NCI-H1436 treated with DMSO at 0.1 percent for 48 hours (cell line): ENCODE data around the gene TSC2.
"Not testable (repeated sequence)": the region's sequence is repeated elsewhere in the genome, so short reads cannot be mapped to it uniquely, and the experiment has no call there.

ENCODE experiments used
- DNase-seq: peaks from one replicate; lab custom pipeline; 2025; lab: John Stamatoyannopoulos, UW

Gene TSC2

DNA sequence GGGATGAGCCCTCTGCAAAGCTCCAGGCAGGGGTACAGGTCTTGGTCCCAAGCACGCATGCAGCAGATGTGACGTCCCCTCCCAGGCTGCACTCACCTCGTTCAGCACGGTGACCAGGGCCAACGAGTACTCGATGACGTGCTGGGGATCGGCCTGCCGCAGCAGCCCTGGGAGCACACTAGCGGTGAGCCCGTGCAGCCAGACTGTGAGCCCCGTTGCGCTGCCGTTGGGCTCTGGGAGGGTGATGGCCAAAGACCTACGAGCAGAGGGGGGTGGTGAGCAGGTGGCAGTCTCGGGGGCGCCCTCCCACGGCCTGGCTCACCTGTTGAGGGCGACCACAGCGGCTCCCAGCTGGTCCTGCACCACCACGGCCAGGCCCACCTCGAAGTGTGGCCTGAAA is 58.0 kb downstream of the TSC2 start:
- not testable (repeated sequence) for DNase-seq

DNA sequence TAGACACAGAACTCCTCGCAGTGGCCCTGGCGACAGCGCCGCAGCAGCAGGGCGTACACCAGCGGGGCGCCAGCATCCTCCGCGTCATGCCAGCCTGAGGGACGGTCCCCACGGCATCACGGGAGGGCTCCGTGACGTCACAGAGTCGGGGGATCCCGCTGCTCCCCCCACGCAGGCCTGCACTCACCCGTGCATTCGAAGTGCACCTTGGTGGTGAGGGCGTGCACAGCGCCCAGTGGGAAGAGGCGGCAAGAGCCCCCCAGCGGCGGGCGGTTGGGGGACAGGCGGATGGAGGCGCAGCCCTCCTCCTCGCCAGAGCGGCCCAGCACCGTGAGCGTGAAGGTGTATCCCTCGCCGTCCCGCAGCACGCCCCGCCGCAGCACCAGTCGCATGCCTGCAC is 58.4 kb downstream of the TSC2 start:
- not testable (repeated sequence) for DNase-seq

DNA sequence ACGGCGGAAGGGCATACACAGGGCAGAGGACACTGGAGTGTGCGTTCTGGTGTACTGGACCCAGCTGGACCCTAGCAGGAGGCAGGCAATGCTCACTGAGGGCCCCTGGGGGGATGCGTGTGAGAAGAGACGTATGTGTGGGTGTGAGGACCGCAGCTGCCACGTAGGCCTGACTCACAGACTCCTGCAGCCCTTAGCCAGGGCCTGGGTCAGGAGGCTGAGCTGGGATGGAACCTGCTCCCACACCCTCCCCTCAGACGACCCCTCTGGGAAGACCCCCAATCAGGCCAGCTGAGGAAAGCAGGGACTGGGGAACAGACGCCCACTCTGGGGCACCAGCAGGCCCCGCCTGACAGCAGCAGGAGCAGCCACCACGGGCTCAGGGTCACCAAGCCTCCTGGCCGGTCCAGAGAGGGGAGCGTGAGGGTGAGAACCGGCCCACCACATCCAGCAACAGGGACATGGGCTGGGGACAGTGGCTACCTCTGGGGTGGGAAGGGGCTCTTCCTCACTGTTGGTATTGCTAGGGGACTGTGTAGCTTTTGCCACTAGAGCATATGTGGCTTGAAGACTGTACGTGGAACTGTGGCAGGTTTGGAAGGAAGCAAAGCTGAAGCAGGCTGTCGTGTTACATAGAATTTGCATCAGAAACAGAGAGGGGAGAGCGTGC is 59.5 kb downstream of the TSC2 start:
- DNase-seq = not testable (repeated sequence)

DNA sequence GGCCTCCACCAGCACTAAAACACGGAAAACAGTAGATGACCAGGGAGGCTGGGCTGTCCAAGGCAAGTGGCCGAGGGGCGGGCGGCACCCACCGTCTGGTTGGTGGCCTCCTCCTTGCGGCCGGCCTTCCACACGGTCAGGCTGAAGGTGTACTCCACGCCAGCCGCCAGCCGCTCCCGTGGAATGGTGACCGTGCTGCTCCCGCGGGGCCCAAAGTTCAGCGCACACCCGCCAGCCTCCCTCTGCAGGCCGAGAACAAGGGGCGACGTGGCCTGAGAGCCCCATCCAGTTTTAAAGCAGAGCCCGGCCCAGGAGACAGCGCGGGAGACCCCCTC is 60.0 kb downstream of the TSC2 start:
- not testable (repeated sequence) for DNase-seq

DNA sequence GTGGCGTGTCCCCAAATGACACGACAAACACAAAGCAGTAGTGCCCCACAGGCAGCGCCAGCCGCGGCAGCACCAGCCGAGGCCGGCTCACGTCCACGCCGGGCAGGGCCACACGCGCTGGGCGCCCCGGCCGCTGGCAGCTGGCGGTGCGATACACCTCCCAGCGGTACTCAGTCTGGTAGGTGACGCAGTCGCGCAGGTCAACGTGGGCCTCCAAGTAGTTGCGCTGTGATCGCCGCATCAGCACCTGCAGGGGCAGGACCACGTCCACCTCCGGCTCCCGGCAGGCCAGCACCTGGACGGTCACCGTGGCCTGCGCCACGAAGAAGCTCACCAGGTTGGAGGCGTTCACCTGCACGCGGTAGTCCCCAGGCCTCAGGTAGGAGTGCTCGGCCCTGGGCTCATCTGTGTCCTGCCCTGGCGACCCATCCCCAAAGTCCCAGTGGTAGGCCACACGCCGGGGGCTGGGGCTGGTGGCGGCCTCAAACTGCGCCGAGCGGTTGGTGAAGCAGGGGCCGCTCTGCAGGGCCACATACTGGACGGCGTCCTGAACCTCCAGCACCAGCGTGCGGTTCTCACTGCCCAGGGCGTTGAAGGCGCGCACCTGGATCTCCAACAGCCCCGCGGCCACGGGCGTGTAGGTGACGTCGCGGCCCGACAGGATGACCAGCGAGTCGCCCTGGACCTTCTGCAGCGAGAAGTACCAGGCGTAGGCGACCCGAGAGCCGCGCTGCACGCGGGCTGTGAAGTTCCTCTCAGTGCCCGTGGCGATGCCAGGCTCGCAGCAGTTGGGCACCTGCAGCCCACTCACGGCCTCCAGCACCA is 60.9 kb downstream of the TSC2 start:
- not testable (repeated sequence) for DNase-seq

DNA sequence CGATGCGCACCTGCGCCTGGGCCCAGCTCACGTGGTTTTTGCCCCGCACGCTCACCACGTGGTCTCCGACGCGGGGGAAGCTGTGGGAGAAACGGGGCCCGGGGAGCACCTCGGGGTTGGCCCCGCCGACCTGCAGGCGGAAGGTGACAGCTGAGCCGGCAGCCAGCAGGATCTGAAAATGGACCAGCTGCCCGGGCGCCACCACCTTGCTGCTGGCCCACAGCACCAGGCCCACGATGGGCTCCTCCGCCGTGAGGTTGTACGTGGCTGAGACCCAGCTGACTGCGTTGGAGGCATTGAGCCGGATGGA is 61.4 kb downstream of the TSC2 start:
- not testable (repeated sequence) for DNase-seq

DNA sequence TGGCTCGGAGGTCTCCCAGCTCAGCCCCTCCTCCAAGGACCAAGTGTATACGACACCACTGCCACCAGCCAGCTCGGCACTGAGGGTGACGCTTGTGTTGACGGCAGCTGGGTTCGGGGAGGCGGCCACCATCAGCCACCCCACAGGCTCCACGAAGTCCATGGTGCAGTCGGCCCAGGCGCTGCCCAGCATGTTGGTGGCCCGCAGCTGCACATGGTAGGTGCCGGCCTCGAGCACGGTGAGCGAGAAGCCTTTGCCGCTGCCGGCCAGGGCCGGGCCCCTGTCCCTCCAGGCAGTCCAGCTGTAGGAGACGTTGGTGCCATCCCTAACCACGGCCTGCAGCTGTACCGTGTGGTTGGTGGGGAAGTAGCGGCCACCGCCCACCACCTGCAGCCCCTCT is 62.1 kb downstream of the TSC2 start:
- DNase-seq = not testable (repeated sequence)

DNA sequence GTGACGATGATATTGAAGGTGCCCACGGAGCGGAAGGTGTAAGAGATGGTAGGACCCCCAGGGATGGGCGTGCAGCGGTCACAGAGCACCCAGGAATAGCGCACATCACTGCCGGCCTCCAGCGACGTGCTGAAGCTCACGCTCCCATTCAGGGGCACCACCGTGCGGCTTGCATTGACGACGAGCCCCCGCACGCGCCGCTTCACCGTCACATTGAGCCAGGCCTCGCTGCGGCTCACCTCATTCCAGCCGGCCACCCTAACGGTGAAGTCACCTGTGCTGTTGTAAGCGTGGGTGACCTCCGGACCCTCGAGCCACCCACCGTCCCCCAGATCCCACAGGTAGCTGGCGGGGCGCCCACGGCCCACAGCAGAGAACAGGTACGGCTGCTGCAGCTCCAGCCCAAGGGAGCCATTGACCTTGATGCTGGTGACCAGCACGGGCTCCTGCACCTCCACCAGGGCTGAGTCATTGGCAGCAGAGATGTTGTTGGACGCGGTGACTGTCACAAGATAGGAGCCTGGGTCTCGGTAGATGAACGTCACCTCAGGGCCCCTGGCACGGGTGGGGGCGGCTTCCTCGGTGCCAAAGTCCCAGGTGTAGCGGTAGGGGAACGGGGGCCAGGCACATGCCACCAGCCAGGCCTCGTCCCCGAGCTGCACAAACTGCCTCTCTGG is 62.7 kb downstream of the TSC2 start:
- DNase-seq = not testable (repeated sequence)

DNA sequence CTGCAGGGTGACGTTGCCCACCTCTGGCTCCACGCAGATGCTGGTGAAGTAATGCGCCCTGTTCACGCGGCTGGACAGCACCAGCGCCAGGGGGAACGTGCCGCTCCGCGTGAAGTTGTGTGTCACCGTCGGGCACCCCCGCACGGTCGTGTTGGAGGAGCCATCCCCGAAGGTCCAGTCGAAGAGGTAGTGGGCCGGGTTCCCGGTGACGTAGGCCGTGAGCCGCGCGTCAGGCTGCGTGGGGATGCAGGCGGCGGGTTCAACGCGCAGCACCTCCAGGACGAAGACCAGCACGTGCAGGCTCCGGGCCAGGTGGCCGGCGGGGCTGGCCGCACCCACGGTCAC is 63.2 kb downstream of the TSC2 start:
- not testable (repeated sequence) for DNase-seq

DNA sequence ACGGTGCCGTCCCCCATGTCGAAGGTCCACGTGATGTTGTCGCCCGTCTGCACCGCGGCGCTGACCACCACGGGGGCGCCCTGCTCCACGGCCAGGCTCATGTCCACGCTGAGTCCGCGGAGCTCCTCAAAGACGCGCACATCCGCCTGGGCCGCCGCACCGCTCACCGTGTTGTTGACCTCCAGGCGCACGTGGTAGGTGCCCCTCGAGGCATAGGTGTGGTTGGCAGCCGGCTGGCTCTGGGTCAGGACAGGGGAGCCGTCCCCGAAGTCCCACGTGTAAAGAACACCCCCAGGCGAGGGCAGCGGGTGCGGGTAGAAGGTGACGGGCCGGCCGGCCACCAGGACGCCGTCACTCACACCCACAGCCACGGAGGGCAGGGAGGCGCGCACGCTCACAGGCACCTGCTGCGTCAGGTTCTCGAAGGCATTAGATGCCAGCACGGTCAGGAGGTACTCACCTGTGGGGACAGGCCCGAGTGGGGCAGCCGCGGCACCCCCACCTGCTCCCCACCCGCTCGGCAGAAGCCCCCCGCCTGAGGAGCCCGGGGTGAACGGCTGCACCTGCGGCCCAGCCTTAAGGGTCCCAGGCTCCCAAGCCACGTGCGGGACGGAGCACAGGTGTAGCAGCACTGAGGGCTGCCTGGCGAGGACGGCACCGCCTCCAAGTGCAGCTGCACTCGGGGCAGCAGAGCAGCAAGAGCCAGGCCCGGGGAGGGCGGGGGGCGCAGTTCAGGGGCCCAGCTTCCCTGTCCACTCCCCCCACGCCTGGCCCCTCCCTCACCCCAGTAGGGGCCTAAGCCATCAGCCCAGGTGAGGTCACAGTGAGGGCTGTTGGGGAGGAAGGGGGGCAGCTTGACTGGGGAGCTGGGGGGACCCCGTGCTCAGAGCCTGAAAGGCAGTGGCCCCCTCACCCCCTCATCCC is 63.9 kb downstream of the TSC2 start:
- not testable (repeated sequence) for DNase-seq

DNA sequence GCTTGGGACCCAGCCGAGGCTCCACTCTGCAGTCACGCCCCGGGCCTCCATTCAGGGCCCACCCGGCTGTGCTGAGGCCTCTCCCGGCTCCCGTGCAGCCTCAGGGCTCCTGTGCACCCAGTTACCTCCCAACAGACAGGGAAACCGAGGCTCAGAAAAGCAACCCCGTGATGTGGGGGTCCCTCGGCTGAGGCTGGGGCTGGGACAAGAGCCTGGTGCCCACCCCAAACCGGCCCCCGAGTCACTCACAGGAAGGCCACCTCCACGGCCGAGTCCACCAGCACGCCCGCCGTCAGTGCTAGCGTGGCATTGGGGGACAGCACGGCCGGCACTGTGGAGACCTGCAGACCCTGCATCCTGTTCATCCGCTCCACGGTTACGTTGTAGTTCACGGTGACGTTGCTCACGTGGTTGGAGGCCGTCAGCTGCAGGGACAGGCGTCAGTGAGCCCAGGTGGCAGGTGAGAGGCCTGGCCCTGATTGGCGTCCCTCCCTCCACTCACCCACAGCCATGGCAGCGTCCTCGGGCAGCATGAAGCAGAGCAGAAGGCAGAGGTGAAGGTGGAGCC is 64.8 kb downstream of the TSC2 start:
- DNase-seq = not testable (repeated sequence)

DNA sequence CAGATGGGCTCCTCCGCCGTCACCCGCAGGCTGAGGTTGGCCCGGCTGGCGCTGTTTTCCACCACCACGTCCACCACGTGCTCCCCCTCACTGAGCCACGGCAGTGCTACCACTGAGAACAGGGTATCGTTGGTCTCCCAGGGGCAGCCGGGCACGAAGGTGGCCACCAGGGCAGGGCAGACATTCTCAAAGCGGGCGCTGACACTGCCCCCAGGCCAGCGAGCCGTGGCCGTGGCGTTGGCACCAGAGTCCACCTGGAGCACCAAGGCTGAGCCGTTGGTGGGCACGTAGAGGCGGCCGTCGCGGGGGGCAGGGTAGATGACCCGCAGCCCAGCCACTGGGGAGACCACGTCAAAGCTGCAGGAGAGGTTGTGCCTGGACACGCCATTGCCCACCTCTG is 66.4 kb downstream of the TSC2 start:
- DNase-seq = not testable (repeated sequence)

DNA sequence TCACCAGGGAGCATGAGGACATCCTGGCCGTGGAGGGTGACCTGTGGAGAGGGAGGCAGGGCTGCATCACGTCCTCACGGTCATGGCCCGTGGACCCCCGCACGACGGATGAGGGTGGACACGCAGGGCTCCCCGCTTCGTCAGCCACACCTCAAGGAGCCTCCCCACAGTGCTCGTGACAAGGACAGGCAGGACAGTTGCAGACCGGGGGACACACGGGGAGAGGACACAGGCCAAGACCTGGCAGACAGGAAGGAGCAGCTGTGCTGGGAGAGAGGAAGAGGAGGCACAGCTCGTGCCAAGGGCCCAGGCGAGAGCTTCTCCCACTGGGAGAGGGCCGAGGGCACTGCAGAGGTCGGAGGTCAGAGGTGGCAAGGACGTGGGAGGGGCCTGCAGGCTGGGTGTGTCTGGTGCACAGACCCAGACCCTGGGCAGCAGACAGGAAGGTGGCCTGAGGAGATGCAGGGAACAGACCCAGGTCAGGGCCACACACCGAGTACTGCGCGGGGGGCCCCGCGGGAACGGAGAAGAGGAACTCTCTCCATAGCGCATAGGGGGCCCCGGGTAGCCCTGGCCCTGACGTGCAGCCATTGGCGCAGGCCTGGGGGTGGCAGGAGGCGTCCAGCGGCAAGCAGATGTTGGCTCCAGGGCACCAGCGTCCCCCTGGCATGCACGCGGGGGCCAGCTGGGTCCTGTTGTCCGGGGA is 67.3 kb downstream of the TSC2 start:
- not testable (repeated sequence) for DNase-seq

DNA sequence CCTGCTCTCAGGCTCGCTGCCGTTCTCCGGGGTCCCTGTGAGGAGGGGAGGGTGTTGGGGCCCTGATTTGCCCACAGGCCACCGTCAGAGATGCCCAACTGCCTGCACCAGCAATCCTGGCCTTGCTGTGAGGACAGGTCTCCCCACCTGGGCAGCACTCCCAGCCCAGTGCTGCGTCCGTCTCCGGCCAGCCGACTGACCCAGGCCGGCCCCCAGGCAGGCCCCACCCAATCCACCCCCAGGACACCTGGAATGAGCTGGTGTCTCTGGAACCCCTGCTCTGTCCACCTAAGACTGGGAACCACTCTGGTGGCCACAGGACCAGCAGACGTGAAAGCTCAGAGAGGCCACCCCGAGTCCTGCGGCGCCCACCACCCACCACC is 67.8 kb downstream of the TSC2 start:
- no peak for DNase-seq

DNA sequence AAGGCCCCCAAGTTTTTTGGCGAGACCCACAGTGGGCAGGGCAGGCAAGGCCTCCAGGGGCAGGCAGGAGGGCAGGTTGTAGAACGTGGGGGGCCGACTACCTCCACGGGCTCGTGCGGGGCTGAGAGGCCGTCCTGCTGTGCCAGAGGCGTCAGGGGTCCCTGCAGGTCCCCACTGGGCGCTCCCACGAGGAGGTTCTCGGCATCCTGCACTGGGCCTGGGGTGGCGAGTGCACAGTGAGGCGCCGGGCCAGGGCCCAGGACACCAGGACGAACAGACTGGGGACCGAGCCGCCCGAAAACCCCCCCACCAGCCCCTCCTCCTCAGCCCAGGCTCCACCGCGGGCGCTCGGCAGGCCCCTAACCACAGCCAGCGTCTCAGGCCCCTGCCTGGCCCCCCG is 68.6 kb downstream of the TSC2 start:
- not testable (repeated sequence) for DNase-seq

DNA sequence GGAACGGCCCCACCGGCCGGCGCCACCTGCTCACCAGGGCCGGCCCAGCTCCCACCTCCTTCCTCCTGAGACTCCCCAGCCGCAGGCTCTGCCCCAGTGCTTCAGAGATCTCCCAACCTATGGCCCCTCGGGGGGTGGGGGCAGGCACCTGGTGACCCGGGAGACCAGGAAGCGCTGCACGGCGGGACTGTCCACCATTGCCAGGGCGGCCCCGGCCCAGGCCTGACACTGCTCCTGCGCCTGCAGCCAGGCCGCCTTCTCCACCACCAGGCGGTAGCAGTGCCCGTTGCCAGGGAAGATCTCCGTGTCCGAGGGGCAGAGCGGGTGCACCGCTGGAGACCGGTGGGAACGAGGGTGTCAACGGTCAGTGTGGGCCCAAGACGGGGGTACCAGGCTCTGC is 69.6 kb downstream of the TSC2 start:
- DNase-seq = not testable (repeated sequence)

DNA sequence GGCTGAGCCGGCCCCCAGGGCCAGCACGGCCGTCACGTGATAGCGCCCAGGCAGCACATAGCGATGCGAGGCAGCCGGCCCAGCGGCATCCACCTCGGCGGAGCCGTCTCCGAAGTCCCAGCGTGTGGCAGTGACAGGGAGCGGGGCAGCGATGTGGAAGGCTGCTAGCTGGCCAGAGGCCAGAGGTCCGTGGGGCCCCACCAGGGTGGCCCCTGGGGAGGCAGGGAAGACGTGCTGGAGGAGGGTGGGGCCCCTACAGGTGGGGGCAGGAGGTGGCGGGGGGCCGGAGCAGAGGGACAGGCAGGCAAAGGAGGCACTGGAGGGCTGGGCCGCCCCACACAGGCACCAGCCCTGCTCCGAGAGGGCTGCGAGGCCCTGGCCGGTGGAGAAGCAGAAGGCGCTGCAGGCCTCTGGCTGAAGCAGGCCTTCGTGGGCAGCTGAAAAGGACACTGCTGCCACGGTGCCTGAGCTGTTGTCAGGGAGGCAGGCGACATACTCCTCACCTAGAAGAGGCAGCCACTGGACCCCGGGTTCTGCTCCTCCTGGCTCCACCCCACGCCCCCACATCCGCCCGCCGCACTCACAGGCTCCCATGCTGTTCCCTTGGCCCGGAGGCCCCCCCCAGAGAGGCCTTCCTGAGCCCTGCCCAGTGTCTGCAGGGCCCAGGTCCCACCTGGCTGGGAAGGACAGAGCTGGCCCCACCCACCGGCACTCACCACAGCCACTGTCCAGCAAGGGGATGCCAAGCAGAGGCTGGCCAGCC is 70.4 kb downstream of the TSC2 start:
- not testable (repeated sequence) for DNase-seq

DNA sequence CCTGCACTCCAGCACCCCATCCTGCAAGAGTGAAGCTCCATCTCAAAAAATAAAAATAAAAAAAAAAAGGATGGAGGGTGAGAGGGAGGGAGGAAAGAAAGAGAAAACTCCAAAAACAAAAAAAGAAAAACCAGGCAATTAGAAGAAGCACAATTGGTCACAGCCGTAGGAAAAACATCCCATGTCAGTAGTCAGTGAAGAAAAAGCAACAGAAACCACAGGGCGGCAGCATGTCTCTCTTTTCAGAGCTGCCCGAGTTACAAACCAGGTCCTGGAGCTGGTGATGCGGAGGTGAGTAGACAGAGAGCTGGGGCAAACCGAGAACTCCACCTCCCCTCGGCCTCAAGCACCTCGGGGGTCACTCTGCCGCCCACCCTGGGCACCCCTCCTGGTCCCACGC is 73.5 kb downstream of the TSC2 start:
- DNase-seq = not testable (repeated sequence)

DNA sequence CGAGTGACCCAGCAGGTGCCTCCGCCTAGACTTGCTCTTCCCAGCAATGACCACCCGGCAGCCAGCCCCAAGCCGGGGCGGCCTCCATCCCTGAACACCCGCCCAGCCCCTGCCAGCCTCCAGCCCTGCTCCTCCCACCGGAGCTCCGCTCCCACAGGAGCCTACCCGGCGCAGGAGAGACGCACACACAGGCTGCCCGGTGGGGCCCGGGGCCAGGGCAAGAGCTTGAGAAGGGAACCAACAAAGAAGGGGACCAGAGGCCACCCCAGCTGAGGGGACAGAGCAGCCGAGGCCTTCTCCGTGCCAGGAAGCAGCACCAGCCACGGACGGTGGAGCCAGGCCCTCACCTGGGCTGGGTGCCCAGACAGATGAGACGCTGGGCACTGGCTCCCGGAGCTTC is 74.1 kb downstream of the TSC2 start:
- DNase-seq = no peak

DNA sequence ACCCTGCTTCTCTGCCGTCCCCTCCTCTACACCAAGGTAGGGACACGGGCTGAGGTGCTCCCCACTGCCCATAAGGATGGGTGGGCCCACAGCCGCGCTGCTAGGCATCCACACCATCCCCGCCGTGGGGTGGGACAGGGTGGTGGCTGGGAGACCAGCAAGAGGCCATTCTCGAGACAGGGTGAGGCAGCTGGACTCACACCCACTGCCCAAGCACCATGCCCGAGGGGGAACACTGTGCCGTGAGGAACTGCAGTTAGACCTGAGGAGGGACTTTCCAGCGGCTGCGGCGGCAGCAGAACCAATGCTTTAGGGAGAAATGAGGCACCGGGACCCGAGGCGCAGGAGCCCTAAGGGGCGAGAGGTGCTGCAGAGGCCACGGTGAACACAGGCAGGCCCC is 74.6 kb downstream of the TSC2 start:
- no peak for DNase-seq
